GM12892 (cell line): ENCODE results near the gene TRAPPC10.

Experiments used
- POLR2A ChIP-seq: IDR thresholded peaks from 2 replicates; pipeline ENCODE4 v1.6.1; 2011; ENCODE audit warnings: low read depth, low read length, control low read depth
- POLR2AphosphoS5 ChIP-seq: IDR thresholded peaks from 2 replicates; pipeline ENCODE4 v1.6.1; 2011; ENCODE audit warnings: low read depth, low read length, control low read depth
- TAF1 ChIP-seq: IDR thresholded peaks from 2 replicates; pipeline ENCODE4 v1.6.1; 2011; ENCODE audit warnings: low read depth, mild to moderate bottlenecking, control low read depth, low read length, borderline replicate concordance

GRCh38 chr21:44094832-44095231 lies 82.7 kb downstream of the TRAPPC10 start:
- TF ChIP-seq POLR2AphosphoS5 = no peak
- TF ChIP-seq POLR2A = no peak
- TF ChIP-seq TAF1 = no peak
